GM12875 (cell line): ENCODE results near the gene BEND3.
A peak's percentile ranks its signal among the peaks of the same experiment; 100 is the strongest.
"Not testable (repeated sequence)": the region's sequence is repeated elsewhere in the genome, so short reads cannot be mapped to it uniquely, and the experiment has no call there.

Source experiments
- H3K4me3 ChIP-seq: one replicate; pipeline ENCODE4 v1.5.1; 2011; ENCODE audit warnings: low read depth, low read length, control low read depth
- CTCF ChIP-seq: IDR thresholded peaks from 2 replicates; pipeline ENCODE4 v1.5.1; 2011; ENCODE audit warnings: low read depth, mild to moderate bottlenecking, control low read depth, inconsistent platforms, low read length, moderate library complexity, borderline replicate concordance; ENCODE audit not compliant: insufficient read depth

The BEND3 gene

GRCh38 chr6:107144666-107145065 is 29.4 kb upstream of the BEND3 start:
- H3K4me3 ChIP-seq, result no peak overlapping the region
- TF ChIP-seq CTCF, result no peak

- TF ChIP-seq CTCF, result no peak
- no peak overlapping the region for H3K4me3 ChIP-seq
These were observed 28.7 kb upstream of the BEND3 start for GRCh38 chr6:107144014-107144413.

GRCh38 chr6:107140581-107140980 is 25.3 kb upstream of the BEND3 start:
- H3K4me3 ChIP-seq, result no peak overlapping the region
- no peak for TF ChIP-seq CTCF

- not testable (repeated sequence) for H3K4me3 ChIP-seq
These were observed 21.0 kb upstream of the BEND3 start for GRCh38 chr6:107136324-107136723.

GRCh38 chr6:107135048-107135680 is 19.8 kb upstream of the BEND3 start:
- not testable (repeated sequence) for H3K4me3 ChIP-seq

GRCh38 chr6:107132330-107132954 is 17.1 kb upstream of the BEND3 start:
- H3K4me3 ChIP-seq, result no peak overlapping the region
- peak; percentile 34; the same call in 1 of the 2 replicates for TF ChIP-seq CTCF

GRCh38 chr6:107129370-107129925 is 14.1 kb upstream of the BEND3 start:
- TF ChIP-seq CTCF, result no peak
- no peak overlapping the region for H3K4me3 ChIP-seq

- no peak for TF ChIP-seq CTCF
- H3K4me3 ChIP-seq, result no peak overlapping the region
These were observed 13.3 kb upstream of the BEND3 start for GRCh38 chr6:107128577-107128976.
